MM.1S (cell line): Measurements from ENCODE around the gene POLR3GL.

Source experiments
- DNase-seq: peaks from one replicate; pipeline ENCODE4 v3.0.0-alpha.2; 2015
- H2AFZ ChIP-seq: fragments of 300-600 bp; sonication (generic); 2 replicates; pipeline ENCODE4 v1.6.0; 2016; ENCODE audit warnings: antibody characterized with exemption, low read length
- H3F3A ChIP-seq: fragments of 300-600 bp; sonication (generic); 2 replicates; pipeline ENCODE4 v1.6.1; 2016; ENCODE audit warnings: mild to moderate bottlenecking, antibody characterized with exemption, low read length, moderate library complexity, mixed read lengths; ENCODE audit not compliant: insufficient read depth
- H3K27ac ChIP-seq: fragments of 300-600 bp; sonication (generic); 2 replicates; pipeline ENCODE4 v1.5.1; 2016; ENCODE audit warnings: mild to moderate bottlenecking, low read length
- H3K27me3 ChIP-seq: fragments of 300-600 bp; sonication (generic); replicated peaks from 2 replicates; pipeline ENCODE4 v1.6.0; 2016; ENCODE audit warnings: low read length; ENCODE audit not compliant: insufficient read depth
- H3K36me3 ChIP-seq: fragments of 300-600 bp; sonication (generic); replicated peaks from 2 replicates; pipeline ENCODE4 v1.6.1; 2016; ENCODE audit warnings: mild to moderate bottlenecking, low read length, mixed read lengths; ENCODE audit not compliant: insufficient read depth
- H3K4me1 ChIP-seq: fragments of 300-600 bp; sonication (generic); 2 replicates; pipeline ENCODE4 v1.6.1; 2016; ENCODE audit warnings: low read length, mixed read lengths
- H3K4me2 ChIP-seq: fragments of 300-600 bp; sonication (generic); 2 replicates; pipeline ENCODE4 v1.6.0; 2016; ENCODE audit warnings: low read depth, low read length
- H3K4me3 ChIP-seq: fragments of 300-600 bp; sonication (generic); 2 replicates; pipeline ENCODE4 v1.5.1; 2016; ENCODE audit warnings: low read length, mixed read lengths
- H3K79me2 ChIP-seq: fragments of 300-600 bp; sonication (generic); 2 replicates; pipeline ENCODE4 v1.6.1; 2016; ENCODE audit warnings: mixed run types, low read length, mixed read lengths
- H3K9ac ChIP-seq: fragments of 300-600 bp; sonication (generic); 2 replicates; pipeline ENCODE4 v1.6.1; 2016; ENCODE audit warnings: low read length, mixed read lengths
- H3K9me2 ChIP-seq: fragments of 300-600 bp; sonication (generic); replicated peaks from 2 replicates; pipeline ENCODE4 v1.6.1; 2016; ENCODE audit warnings: mild to moderate bottlenecking, low read length, mixed read lengths; ENCODE audit not compliant: insufficient read depth
- H3K9me3 ChIP-seq: fragments of 300-600 bp; sonication (generic); replicated peaks from 2 replicates; pipeline ENCODE4 v1.6.1; 2016; ENCODE audit warnings: mild to moderate bottlenecking, low read length, mixed read lengths; ENCODE audit not compliant: insufficient read depth
- H4K20me1 ChIP-seq: fragments of 300-600 bp; sonication (generic); 2 replicates; pipeline ENCODE4 v1.6.1; 2016; ENCODE audit warnings: mild to moderate bottlenecking, low read length, moderate library complexity, mixed read lengths; ENCODE audit not compliant: insufficient read depth
- CTCF ChIP-seq: fragments of 300-600 bp; sonication (generic); IDR thresholded peaks from 2 replicates; pipeline ENCODE4 v1.5.1; 2016; ENCODE audit warnings: antibody characterized with exemption, low read length, mixed read lengths
- EZH2 ChIP-seq: fragments of 300-600 bp; sonication (generic); optimal IDR thresholded peaks from 2 replicates; pipeline ENCODE3; 2017; ENCODE audit warnings: low read depth, mild to moderate bottlenecking, antibody characterized with exemption, low read length, mixed read lengths
- EZH2phosphoT487 ChIP-seq: fragments of 300-600 bp; sonication (generic); IDR thresholded peaks from 2 replicates; pipeline ENCODE4 v1.6.1; 2018; ENCODE audit warnings: antibody characterized with exemption, low read length

Gene POLR3GL

GRCh38 chr1:145964328-145965118 is at the start of gene POLR3GL, which contains the start of gene ANKRD34A:
TSS of gene POLR3GL (plus strand) at chr1:145964690. CDS start at chr1:145974866, 10,176 bp downstream.
TSS of gene ANKRD34A (minus strand) at chr1:145964575. CDS start at chr1:145961759, 2,816 bp downstream.
- H3K9ac ChIP-seq = peak within 1 kb of the TSS; percentile 54
- H2AFZ ChIP-seq = peak within 1 kb of the TSS; percentile 79

GRCh38 chr1:145916745-145917144 is 47.7 kb upstream of the POLR3GL start:
- H3K79me2 ChIP-seq = peaks cover 20% of the 10 kb centered on the region
- H3K27ac ChIP-seq = no peak overlapping the region
- H3K9ac ChIP-seq = no peak overlapping the region
- no peaks in the 10 kb centered on the region for H3K9me2 ChIP-seq
- H2AFZ ChIP-seq = no peak overlapping the region
- H3K9me3 ChIP-seq = no peaks in the 10 kb centered on the region
- no peak overlapping the region for H3K4me3 ChIP-seq
- H3K4me2 ChIP-seq = no peak overlapping the region
- H3F3A ChIP-seq = peaks cover 17% of the 10 kb centered on the region
- TF ChIP-seq CTCF = no peak
- peaks cover 7% of the 10 kb centered on the region for H3K4me1 ChIP-seq
- no peaks in the 10 kb centered on the region for H3K36me3 ChIP-seq
- no peaks in the 10 kb centered on the region for H4K20me1 ChIP-seq
- DNase-seq = no peak
- H3K27me3 ChIP-seq = no peaks in the 10 kb centered on the region

More at GRCh38 chr1:145964328-145965118, at the start of gene POLR3GL, which contains the start of gene ANKRD34A:
- Histone ChIP-seq H3K9me2 (no peaks in the 10 kb centered on the region), H3F3A (peaks cover 12% of the 10 kb centered on the region; the same call in 1 of the 2 replicates), H3K27ac (peak within 1 kb of the TSS; percentile 2; the same call in 1 of the 2 replicates), H3K36me3 (no peaks in the 10 kb centered on the region), H3K4me3 (peak within 1 kb of the TSS; percentile 76), H3K79me2 (no peaks in the 10 kb centered on the region), H3K27me3 (peaks cover 43% of the 10 kb centered on the region), H3K4me2 (peak within 1 kb of the TSS; percentile 63), H3K9me3 (no peaks in the 10 kb centered on the region), H4K20me1 (no peaks in the 10 kb centered on the region), H3K4me1 (peaks cover 34% of the 10 kb centered on the region)
- TF ChIP-seq CTCF (no peak), EZH2phosphoT487 (no peak), EZH2 (no peak)
- DNase-seq = peak; percentile 98

- H3K9me2 ChIP-seq = no peaks in the 10 kb centered on the region
- peaks cover 7% of the 10 kb centered on the region for H3K4me1 ChIP-seq
- H2AFZ ChIP-seq = peak overlapping the region; percentile 85
- peak overlapping the region; percentile 99 for H3K4me2 ChIP-seq
- no peaks in the 10 kb centered on the region for H3K36me3 ChIP-seq
- H3K4me3 ChIP-seq = peak overlapping the region; percentile 84
- H3K27ac ChIP-seq = no peak overlapping the region
- H3K79me2 ChIP-seq = peaks cover 20% of the 10 kb centered on the region
- no peaks in the 10 kb centered on the region for H3K27me3 ChIP-seq
- peak overlapping the region; percentile 92; the same call in 1 of the 2 replicates for H3K9ac ChIP-seq
- no peaks in the 10 kb centered on the region for H4K20me1 ChIP-seq
- no peak for DNase-seq
- no peak for TF ChIP-seq EZH2phosphoT487
- no peak for TF ChIP-seq EZH2
- no peaks in the 10 kb centered on the region for H3K9me3 ChIP-seq
- H3F3A ChIP-seq = peaks cover 22% of the 10 kb centered on the region
Observed at GRCh38 chr1:145917595-145917994, 46.9 kb upstream of the POLR3GL start.
